Skeletal muscle satellite cell (primary cell): ENCODE measurements around the gene SHH.

ENCODE experiments used
- H3K27me3 ChIP-seq: 2 replicates; pipeline ENCODE4 v1.7.0; 2013; ENCODE audit warnings: low read length; ENCODE audit not compliant: control insufficient read depth, insufficient read depth
- H3K36me3 ChIP-seq: 2 replicates; pipeline ENCODE4 v1.7.0; 2013; ENCODE audit warnings: mild to moderate bottlenecking, control low read depth, low read length; ENCODE audit not compliant: insufficient read depth
- H3K4me1 ChIP-seq: 2 replicates; pipeline ENCODE4 v1.7.0; 2013; ENCODE audit warnings: low read length; ENCODE audit not compliant: control insufficient read depth, insufficient read depth
- H3K4me2 ChIP-seq: 2 replicates; pipeline ENCODE4 v1.7.0; 2013; ENCODE audit warnings: mild to moderate bottlenecking, low read length
- H3K4me3 ChIP-seq: 2 replicates; pipeline ENCODE4 v1.7.0; 2013; ENCODE audit warnings: low read length
- H3K9ac ChIP-seq: 2 replicates; pipeline ENCODE4 v1.7.0; 2013; ENCODE audit warnings: mild to moderate bottlenecking, low read depth, low read length, moderate library complexity
- H3K9me3 ChIP-seq: replicated peaks from 2 replicates; pipeline ENCODE4 v1.7.0; 2013; ENCODE audit warnings: mild to moderate bottlenecking, control low read depth, low read length

The SHH gene

GRCh38 chr7:155752756-155753445 is 59.4 kb downstream of the SHH start:
- Histone ChIP-seq H3K9me3 (no peaks in the 10 kb centered on the region), H3K4me1 (peaks cover 9% of the 10 kb centered on the region), H3K4me3 (no peak overlapping the region), H3K27me3 (no peaks in the 10 kb centered on the region), H3K36me3 (peaks cover 2% of the 10 kb centered on the region), H3K9ac (no peak overlapping the region), H3K4me2 (no peak overlapping the region)

DNA sequence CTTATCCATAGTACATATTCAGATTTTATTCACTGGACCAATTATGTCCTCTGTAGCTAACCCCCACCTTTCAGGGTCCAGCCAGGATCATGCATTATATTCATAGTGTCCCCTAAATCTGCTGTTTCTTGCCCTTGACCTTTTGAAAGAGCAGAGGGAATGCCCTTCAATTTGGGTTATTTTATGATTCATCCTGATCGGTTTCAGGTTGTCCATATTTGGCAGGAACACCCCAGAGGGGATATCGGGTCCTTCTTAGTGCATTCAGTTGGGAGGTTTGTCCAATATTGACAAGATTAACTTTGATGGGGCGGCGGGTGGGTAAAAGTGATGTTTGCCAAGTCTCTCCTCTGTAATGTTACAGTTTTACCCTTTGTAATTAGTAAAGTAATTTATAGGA is 60.9 kb downstream of the SHH start:
- Histone ChIP-seq H3K9ac (no peak overlapping the region), H3K4me2 (no peak overlapping the region), H3K4me1 (peaks cover 9% of the 10 kb centered on the region), H3K9me3 (no peaks in the 10 kb centered on the region), H3K36me3 (peaks cover 10% of the 10 kb centered on the region), H3K27me3 (no peaks in the 10 kb centered on the region), H3K4me3 (no peak overlapping the region)

- peaks cover 19% of the 10 kb centered on the region for H3K36me3 ChIP-seq
- H3K9me3 ChIP-seq: no peaks in the 10 kb centered on the region
- no peak overlapping the region for H3K9ac ChIP-seq
- no peak overlapping the region for H3K4me2 ChIP-seq
- peaks cover 9% of the 10 kb centered on the region for H3K4me1 ChIP-seq
- H3K4me3 ChIP-seq: no peak overlapping the region
- H3K27me3 ChIP-seq: no peaks in the 10 kb centered on the region
Observed at GRCh38 chr7:155750255-155751125, 61.8 kb downstream of the SHH start.
